K562 (cell line): ENCODE results near the gene DCTN2. TPM values are rescaled to one million over a fixed set of nuclear protein-coding genes. Genes with fewer than 3 reads are reported as not detected.

Source experiments
- ADNP ChIP-seq: fragments of 200-800 bp; sonication (Bioruptor generic); IDR thresholded peaks from 2 replicates; pipeline ENCODE4 v1.6.1; 2016; ENCODE audit warnings: missing genetic modification characterization, missing compliant biosample characterization
- CHD7 ChIP-seq: fragments of 200-600 bp; sonication (generic); IDR thresholded peaks from one replicate; pipeline ENCODE4 v1.6.1; 2012; ENCODE audit warnings: mild to moderate bottlenecking, low read depth, low read length, inconsistent platforms
- ELF4 ChIP-seq: fragments of 450-650 bp; formaldehyde crosslinking; IDR thresholded peaks from 2 replicates; pipeline ENCODE4 v1.4.0; 2022; ENCODE audit warnings: missing genetic modification characterization
- FOXM1 ChIP-seq, 2 experiments: fragments of 450-650 bp in 1 of 2; sonication (generic) in 1 of 2; formaldehyde crosslinking in 1 of 2; IDR thresholded peaks; 2 replicates each; pipeline versions ENCODE4 v1.6.1 to v1.9.0; 2017 to 2022; ENCODE audit warnings: low read depth in 2 of 2, mild to moderate bottlenecking in 2 of 2, missing genetic modification reagents in 1 of 2, moderate library complexity in 1 of 2
- GATA2 ChIP-seq: sonication (generic); formaldehyde crosslinking; IDR thresholded peaks from 2 replicates; pipeline ENCODE4 v1.4.0; 2020; ENCODE audit warnings: mild to moderate bottlenecking, missing genetic modification reagents
- PREB ChIP-seq: sonication (generic); formaldehyde crosslinking; IDR thresholded peaks from 2 replicates; pipeline ENCODE4 v1.8.1; 2023; ENCODE audit warnings: mild to moderate bottlenecking, missing genetic modification reagents
- RBM34 ChIP-seq: fragments of 200-400 bp; formaldehyde crosslinking; IDR thresholded peaks from 2 replicates; pipeline ENCODE4 v1.6.1; 2018; ENCODE audit warnings: low read length, borderline replicate concordance; ENCODE audit not compliant: insufficient read depth
- SAFB2 ChIP-seq: fragments of 200-400 bp; formaldehyde crosslinking; IDR thresholded peaks from 2 replicates; pipeline ENCODE4 v1.6.1; 2018; ENCODE audit warnings: borderline replicate concordance, low read length, low read depth, moderate library complexity; ENCODE audit not compliant: severe bottlenecking
- THRAP3 ChIP-seq: fragments of 450-650 bp; IDR thresholded peaks from 2 replicates; pipeline ENCODE4 v1.6.1; 2016; ENCODE audit warnings: mild to moderate bottlenecking, inconsistent platforms, borderline replicate concordance
- ZBTB7A ChIP-seq: IDR thresholded peaks from 2 replicates; pipeline ENCODE4 v1.6.1; 2011; ENCODE audit warnings: low read depth, mild to moderate bottlenecking, low read length, moderate library complexity, borderline replicate concordance; ENCODE audit not compliant: control insufficient read depth
- polyA plus RNA-seq, 8 experiments: library from polyadenylated mRNA; depleted of rRNA in 4 of 8; stranded (reverse) in 5 of 8; unstranded in 3 of 8; fragments of >200 nt; fragmentation: Nextera tagmentation in 2 of 8; fragmentation: Illumina TruSeq in 1 of 8; extraction: Ambion mirVana in 2 of 8; extraction: Trizol in 1 of 8; gene quantifications; 2 replicates each; pipeline versions ENCODE4 v1.2.1 to v1.2.3, GENCODE V29; 2011 to 2014; ENCODE audit warnings: inconsistent platforms in 1 of 8, missing spikeins in 1 of 8
- total RNA-seq, 7 experiments: library from RNA; depleted of rRNA in 6 of 7; stranded (reverse); fragments of >200 nt in 6 of 7; fragmentation: Illumina TruSeq in 2 of 7; extraction: Trizol in 2 of 7; gene quantifications; 2 replicates each; pipeline versions ENCODE4 v1.2.1 to v1.2.3, GENCODE V29; 2011 to 2021; ENCODE audit warnings: low replicate concordance in 1 of 7
- TF ChIP-seq, protein P1 (sequence below): sonication (generic); formaldehyde crosslinking; IDR thresholded peaks from 2 replicates; pipeline ENCODE4 v1.8.0; 2022; ENCODE audit warnings: mild to moderate bottlenecking, low read depth, missing genetic modification reagents

DCTN2 gene
- total and polyA plus RNA-seq, 9 of the 15 experiments (the other 6 are each of a cell fraction or from before 2014, with no cell fraction given): 43.6 to 270 (median 125) TPM

DNA sequence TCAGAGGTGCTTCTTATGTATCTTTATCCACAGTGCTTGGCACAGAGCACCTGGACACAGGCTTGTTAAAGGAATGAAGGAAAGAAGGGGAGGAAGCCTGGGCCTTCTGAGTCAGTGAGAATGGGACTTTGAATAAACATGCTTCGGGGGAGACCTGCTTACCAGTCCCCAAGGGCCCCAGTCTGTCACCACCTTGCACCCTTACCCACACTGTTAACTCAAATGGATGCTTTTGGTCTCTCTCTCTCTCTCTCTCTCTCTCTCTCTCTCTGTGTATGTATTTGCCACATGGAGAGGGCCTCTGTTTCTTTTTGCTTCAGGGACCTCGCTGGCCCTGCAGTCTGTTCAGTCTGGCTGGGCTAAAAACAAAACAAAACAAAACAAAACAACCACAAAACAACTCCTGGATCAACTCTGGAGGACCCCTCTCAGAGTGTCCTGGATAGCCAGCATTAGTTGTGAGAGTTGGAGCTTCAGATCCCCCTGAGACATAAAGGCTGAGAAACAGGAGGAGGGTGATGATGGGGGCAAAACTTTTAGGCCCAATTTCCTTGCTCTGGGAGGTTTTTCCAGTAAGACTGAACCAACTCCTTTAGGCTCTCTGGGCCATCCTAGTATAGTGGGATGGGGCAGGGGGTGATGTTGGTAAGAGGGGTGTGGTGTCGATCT, 4.8 kb upstream of the DCTN2 start (continued):
- no peak for TF ChIP-seq CHD7
- TF ChIP-seq PREB (CRISPR knock-in tag): no peak
- no peak for TF ChIP-seq ELF4
- TF ChIP-seq RBM34: no peak
- TF ChIP-seq ZBTB7A: no peak
- TF ChIP-seq, protein P1, sequence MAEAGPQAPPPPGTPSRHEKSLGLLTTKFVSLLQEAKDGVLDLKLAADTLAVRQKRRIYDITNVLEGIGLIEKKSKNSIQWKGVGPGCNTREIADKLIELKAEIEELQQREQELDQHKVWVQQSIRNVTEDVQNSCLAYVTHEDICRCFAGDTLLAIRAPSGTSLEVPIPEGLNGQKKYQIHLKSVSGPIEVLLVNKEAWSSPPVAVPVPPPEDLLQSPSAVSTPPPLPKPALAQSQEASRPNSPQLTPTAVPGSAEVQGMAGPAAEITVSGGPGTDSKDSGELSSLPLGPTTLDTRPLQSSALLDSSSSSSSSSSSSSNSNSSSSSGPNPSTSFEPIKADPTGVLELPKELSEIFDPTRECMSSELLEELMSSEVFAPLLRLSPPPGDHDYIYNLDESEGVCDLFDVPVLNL (CRISPR knock-in tag): no peak
- no peak for TF ChIP-seq THRAP3
- no peak for TF ChIP-seq GATA2
- no peak; the same call in 1 of the 2 replicates for TF ChIP-seq ADNP (tag)
- TF ChIP-seq FOXM1 (IDR thresholded peaks at IDR 0.05; ENCODE audit: low read depth): no peak
- no peak for TF ChIP-seq FOXM1 (CRISPR knock-in tag; IDR thresholded peaks at IDR 0.05; ENCODE audit: low read depth)
- no peak for TF ChIP-seq SAFB2
